Gastrocnemius medialis (tissue), 4 donors: ENCODE results near the gene HERC2. TPM values are rescaled to one million over a fixed set of nuclear protein-coding genes. Genes with fewer than 3 reads are reported as not detected.
"Not testable (repeated sequence)": the region's sequence is repeated elsewhere in the genome, so short reads cannot be mapped to it uniquely, and the experiment has no call there.

Source experiments
- ATAC-seq, 2 donors: fragments of 150-250 bp; one replicate each; pipeline ENCODE4 v1.9.1; 2016
- DNase-seq, 2 donors: peaks; one replicate each; pipeline ENCODE4 v3.0.0-alpha.2; 2019
- H3K27ac ChIP-seq, 4 donors: fragments of 200-600 bp; sonication (generic); 1 replicate in 1 of 4; 2 replicates in 3 of 4; pipeline ENCODE4 v1.5.1; 2016 to 2018; ENCODE audit warnings: mild to moderate bottlenecking in 2 of 4, moderate library complexity in 1 of 4
- H3K27me3 ChIP-seq, 3 donors: fragments of 200-600 bp; sonication (generic) in 2 of 3; 1 replicate in 1 of 3; 2 replicates in 2 of 3; pipeline versions ENCODE4 v1.5.1 to v1.6.0; 2016 to 2019; ENCODE audit warnings: mild to moderate bottlenecking in 1 of 3, moderate library complexity in 1 of 3
- H3K36me3 ChIP-seq, 2 donors: fragments of 200-600 bp; sonication (generic) in 1 of 2; one replicate each; pipeline ENCODE4 v1.5.1; 2017 to 2018
- H3K4me1 ChIP-seq, 2 donors: fragments of 200-600 bp; sonication (generic) in 1 of 2; one replicate each; pipeline ENCODE4 v1.5.1; 2016 to 2017; ENCODE audit warnings: mild to moderate bottlenecking in 2 of 2
- H3K4me3 ChIP-seq, 4 donors: fragments of 200-600 bp; sonication (generic) in 3 of 4; 1 replicate in 1 of 4; 2 replicates in 3 of 4; pipeline ENCODE4 v1.5.1; 2016 to 2019; ENCODE audit warnings: mild to moderate bottlenecking in 2 of 4
- H3K9me3 ChIP-seq, 3 donors: fragments of 200-600 bp; sonication (generic) in 2 of 3; 1 replicate in 1 of 3; 2 replicates in 2 of 3; pipeline ENCODE4 v1.5.1; 2016 to 2019
- POLR2A ChIP-seq, 2 donors: fragments of 450-650 bp; IDR thresholded peaks; one replicate each; pipeline ENCODE4 v1.6.1; 2017; ENCODE audit warnings: antibody characterized with exemption in 2 of 2, mild to moderate bottlenecking in 2 of 2, moderate library complexity in 2 of 2
- in situ Hi-C, 4 donors: fragments of 200-750 bp; cut with MboI; loops; one replicate each; pipeline versions ENCODE4 v1.15.0 to v1.8.0; 2017; ENCODE audit warnings: low sequenced_read_pairs in 4 of 4
- intact Hi-C: fragments of 100-400 bp; cut with DNase I; formaldehyde crosslinking; loops from one replicate; pipeline ENCODE4 v1.15.1; 2023; ENCODE audit warnings: low total_unique reads
- total RNA-seq, 4 donors: library from RNA; depleted of rRNA; stranded (reverse); fragments of >200 nt; gene quantifications; one replicate each; pipeline versions ENCODE4 v1.1.0 to v1.2.3, GENCODE V29; 2016
- TF ChIP-seq, protein P1 (sequence below), 5 experiments: fragments of 450-650 bp in 3 of 5; fragments of 200-600 bp in 2 of 5; sonication (generic) in 2 of 5; IDR thresholded peaks in 4 of 5; conservative IDR thresholded peaks in 1 of 5; 1 replicate in 4 of 5; 2 replicates in 1 of 5; pipeline ENCODE4 v1.5.1; 2016 to 2019; ENCODE audit warnings: antibody characterized with exemption in 5 of 5, mild to moderate bottlenecking in 3 of 5, moderate library complexity in 3 of 5

The HERC2 gene
- total RNA-seq, 4 donors from 2014 or later = 46.8 to 92.7 (median 62.2) TPM

DNA sequence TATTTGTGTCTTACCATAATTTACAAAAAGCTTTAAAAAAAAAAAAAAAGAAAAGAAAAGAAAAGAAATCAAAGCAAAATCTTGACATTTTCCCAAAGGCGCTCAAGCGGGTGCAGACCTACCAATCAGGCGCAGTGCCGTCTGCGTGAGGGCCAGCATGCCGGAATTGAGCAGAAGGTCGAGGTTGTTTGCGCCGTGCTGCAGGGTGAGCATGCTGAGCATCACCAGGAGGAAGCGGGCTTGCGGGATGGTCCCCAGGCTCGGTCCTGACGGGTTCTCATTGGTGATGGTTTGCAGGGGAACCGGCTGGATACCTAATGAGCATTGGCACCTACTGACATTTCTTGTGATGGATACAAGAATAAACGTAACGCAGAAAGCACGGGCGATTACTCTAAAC lies 93.9 kb downstream of the HERC2 start:
- ATAC-seq = no peak
- in situ Hi-C loops = no loop called here
- Histone ChIP-seq H3K27me3 (no peaks in the 10 kb centered on the region), H3K4me3 (no peak overlapping the region), H3K27ac (no peak overlapping the region), H3K36me3 (peaks cover 0 to 22% of the 10 kb centered on the region in 2 donors), H3K4me1 (no peaks in the 10 kb centered on the region), H3K9me3 (no peaks in the 10 kb centered on the region)
- TF ChIP-seq POLR2A (IDR thresholded peaks at IDR 0.05) = no peak
- TF ChIP-seq, protein P1, sequence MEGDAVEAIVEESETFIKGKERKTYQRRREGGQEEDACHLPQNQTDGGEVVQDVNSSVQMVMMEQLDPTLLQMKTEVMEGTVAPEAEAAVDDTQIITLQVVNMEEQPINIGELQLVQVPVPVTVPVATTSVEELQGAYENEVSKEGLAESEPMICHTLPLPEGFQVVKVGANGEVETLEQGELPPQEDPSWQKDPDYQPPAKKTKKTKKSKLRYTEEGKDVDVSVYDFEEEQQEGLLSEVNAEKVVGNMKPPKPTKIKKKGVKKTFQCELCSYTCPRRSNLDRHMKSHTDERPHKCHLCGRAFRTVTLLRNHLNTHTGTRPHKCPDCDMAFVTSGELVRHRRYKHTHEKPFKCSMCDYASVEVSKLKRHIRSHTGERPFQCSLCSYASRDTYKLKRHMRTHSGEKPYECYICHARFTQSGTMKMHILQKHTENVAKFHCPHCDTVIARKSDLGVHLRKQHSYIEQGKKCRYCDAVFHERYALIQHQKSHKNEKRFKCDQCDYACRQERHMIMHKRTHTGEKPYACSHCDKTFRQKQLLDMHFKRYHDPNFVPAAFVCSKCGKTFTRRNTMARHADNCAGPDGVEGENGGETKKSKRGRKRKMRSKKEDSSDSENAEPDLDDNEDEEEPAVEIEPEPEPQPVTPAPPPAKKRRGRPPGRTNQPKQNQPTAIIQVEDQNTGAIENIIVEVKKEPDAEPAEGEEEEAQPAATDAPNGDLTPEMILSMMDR (IDR thresholded peaks at IDR 0.05 in 4 of 5, conservative IDR thresholded peaks at IDR 0.05 in 1 of 5) = no peak
- DNase-seq = no peak
- intact Hi-C loops = no loop called here

DNA sequence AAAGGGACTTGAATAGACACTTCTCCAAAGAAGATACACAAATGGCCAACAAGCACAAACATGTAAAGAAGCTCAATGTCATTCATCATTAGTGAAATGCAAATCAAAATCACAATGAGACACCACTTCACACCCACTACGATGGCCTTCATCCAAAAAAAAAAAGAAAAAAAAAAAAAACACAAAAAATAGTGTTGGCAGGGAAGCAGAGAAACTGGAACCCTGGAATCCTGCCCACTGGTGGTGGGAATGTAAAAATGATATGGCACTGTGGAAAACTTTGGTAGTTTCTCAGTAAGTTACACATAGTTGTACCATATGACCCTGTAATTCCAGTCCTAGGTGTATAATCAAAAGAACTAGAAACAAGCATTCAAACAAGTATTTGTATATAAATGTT lies 94.7 kb downstream of the HERC2 start:
- H3K4me3 ChIP-seq, H3K9me3 ChIP-seq, in situ Hi-C loops, H3K27ac ChIP-seq, H3K27me3 ChIP-seq, DNase-seq, intact Hi-C loops, H3K4me1 ChIP-seq, ATAC-seq: not testable (repeated sequence)
- TF ChIP-seq, protein P1 (IDR thresholded peaks at IDR 0.05 in 4 of 5, conservative IDR thresholded peaks at IDR 0.05 in 1 of 5) = peak in 1 of 5 experiments; percentile 12
- peaks cover 0 to 27% of the 10 kb centered on the region in 2 donors for H3K36me3 ChIP-seq

DNA sequence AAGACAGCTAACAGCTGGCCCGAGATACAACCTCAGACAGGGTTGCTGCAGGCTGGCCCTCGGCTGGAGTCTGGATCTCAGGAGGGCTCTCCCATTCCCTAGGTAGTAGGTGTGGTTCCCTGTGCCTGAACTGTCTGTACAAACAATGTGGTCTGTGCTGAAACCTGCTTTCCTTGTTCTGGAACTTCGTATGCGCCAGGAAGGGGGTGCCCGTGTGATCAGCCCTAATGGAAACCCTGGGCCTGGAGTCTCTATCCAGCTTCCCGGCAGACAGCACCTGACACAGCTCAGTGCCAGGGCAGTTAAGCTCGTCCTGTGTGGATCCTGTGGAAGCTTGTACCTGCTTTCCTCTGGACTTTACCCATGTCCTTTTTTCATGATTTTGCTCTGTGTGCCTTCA lies 99.4 kb downstream of the HERC2 start:
- peaks cover 0 to 46% of the 10 kb centered on the region in 2 donors for H3K36me3 ChIP-seq
- H3K4me3 ChIP-seq, intact Hi-C loops, in situ Hi-C loops, ATAC-seq, H3K27ac ChIP-seq, H3K4me1 ChIP-seq, DNase-seq, H3K9me3 ChIP-seq, H3K27me3 ChIP-seq: not testable (repeated sequence)

DNA sequence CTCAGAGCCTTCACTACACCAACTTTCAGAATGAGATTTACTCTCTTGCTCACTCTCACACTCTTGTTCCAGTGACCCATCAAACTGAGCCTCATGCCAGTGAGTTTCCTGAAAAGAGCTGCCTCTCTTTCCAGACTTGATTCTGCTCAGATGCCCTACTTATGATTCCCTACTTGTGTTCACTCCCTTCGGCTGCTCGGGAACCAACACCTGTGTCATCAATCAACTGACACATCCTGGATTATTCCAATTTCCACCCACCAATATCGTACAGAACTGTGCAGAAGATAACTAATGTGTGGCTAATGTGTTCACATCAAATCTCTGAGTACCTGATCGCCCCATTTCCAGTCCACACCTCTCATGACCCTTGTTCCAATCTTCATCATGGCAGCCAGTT lies 100.3 kb downstream of the HERC2 start:
- peaks cover 0 to 41% of the 10 kb centered on the region in 2 donors for H3K36me3 ChIP-seq
- H3K27ac ChIP-seq, H3K4me1 ChIP-seq, in situ Hi-C loops, H3K27me3 ChIP-seq, H3K9me3 ChIP-seq, ATAC-seq, intact Hi-C loops, H3K4me3 ChIP-seq, DNase-seq: not testable (repeated sequence)

DNA sequence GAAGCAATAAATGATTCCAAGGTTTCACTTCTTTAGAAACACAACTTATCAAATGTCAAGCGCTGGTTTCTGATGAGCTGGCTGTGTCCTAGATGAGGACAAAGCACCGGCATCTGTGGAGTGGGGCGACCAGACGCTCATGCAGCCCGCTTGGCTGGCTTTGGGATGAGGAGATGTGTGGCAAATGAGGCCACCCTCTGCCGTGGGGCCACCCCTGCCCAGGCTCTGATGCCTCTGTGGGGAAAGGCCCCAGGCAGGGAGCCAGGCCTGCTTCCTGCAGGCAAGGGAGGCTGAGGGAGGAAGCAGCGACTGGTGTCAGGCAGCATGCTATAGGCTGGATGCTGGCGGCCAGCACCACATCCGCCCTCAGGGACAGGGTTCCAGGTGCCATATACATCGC lies 102.9 kb downstream of the HERC2 start:
- H3K9me3 ChIP-seq = no peaks in the 10 kb centered on the region
- in situ Hi-C loops (no loop called here), intact Hi-C loops (no loop called here)
- no peak for ATAC-seq
- no peak overlapping the region for H3K27ac ChIP-seq
- no peak for DNase-seq
- no peak for TF ChIP-seq POLR2A (IDR thresholded peaks at IDR 0.05)
- TF ChIP-seq, protein P1 (IDR thresholded peaks at IDR 0.05 in 4 of 5, conservative IDR thresholded peaks at IDR 0.05 in 1 of 5) = no peak
- no peaks in the 10 kb centered on the region for H3K27me3 ChIP-seq
- no peak overlapping the region for H3K4me3 ChIP-seq
- peaks cover 0 to 47% of the 10 kb centered on the region in 2 donors for H3K36me3 ChIP-seq
- no peaks in the 10 kb centered on the region for H3K4me1 ChIP-seq

DNA sequence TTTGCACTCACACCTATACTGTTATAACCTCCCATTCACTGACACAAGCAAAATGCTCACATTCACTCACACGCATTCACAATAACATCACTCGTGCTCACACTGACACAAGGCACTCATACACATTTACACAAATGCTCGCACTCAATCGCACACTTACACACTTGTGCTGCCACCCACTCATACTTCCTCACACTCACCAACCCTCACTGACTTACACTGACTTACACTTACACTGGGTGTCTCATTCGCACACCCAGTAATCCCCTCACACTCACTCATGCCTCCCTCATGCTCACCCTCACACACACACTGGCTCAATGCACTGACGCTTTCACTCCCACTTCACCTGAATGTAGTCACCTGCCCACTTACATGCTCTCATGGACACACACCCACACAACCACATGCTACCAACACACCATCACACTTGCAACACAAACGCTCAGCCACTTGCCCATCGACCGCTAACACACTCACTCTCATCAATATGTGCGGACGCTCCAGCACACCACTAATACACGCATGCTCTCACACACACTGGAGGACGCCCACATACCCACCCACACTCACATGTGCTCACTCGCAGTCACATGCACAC lies 104.9 kb downstream of the HERC2 start:
- DNase-seq, intact Hi-C loops, in situ Hi-C loops, H3K27ac ChIP-seq, H3K9me3 ChIP-seq, H3K4me3 ChIP-seq, H3K27me3 ChIP-seq, ATAC-seq, H3K4me1 ChIP-seq: not testable (repeated sequence)
- H3K36me3 ChIP-seq = peaks cover 0 to 46% of the 10 kb centered on the region in 2 donors

DNA sequence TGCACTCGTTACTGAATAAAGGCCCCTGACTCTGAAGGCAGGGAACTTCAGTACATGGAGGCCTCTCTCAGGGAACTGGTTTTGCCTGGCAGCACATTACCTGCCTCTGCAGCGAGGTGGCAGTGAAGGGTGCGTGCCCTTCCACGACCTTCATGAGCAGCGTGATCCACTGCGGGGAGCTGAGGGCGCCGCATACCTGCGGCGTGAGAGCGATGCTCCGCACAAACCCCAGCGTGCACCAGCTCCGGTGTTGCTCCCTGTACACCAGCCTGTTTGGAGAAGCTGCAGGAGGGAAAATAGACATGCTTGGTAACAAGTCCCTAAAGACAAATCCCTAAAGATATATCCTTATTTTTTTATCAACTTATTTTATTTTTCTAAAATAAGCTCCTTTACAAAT lies 106.5 kb downstream of the HERC2 start:
- H3K4me1 ChIP-seq, ATAC-seq, H3K9me3 ChIP-seq, in situ Hi-C loops, H3K4me3 ChIP-seq, intact Hi-C loops, H3K27ac ChIP-seq, H3K27me3 ChIP-seq, DNase-seq: not testable (repeated sequence)
- H3K36me3 ChIP-seq = peaks cover 0 to 49% of the 10 kb centered on the region in 2 donors

DNA sequence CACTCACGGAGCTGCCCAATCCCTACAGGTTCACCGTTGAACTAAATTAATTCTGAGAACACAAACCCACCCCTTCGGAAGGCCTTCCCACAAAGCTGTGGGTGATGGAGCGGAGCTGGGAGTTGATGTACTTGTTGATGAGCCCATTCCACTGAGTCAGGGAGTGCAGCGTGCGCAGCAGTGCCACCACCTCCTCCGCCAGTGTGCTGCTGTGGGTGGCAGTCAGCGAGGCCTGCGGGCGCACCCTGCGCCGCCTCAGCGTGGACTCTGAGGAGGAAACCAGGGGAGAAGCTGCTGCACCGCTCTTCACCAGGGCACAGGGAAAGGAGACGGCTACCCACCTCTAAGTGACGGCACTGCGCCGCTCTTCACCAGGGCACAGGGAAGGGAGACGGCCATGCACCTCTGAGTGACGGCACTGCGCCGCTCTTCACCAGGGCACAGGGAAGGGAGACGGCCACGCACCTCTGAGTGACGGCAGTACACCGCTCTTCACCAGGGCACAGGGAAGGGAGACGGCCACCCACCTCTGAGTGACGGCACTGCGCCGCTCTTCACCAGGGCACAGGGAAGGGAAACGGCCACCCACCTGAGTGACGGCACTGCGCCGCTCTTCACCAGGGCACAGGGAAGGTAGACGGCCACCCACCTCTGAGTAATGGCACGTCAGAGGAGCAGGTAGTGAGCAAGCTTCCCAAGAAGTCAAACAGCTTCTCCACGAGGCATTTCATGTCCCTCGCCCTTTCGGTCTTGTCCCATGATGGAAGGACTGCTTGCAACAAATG lies 107.8 kb downstream of the HERC2 start:
- intact Hi-C loops, H3K27me3 ChIP-seq, DNase-seq, H3K9me3 ChIP-seq, H3K4me1 ChIP-seq, H3K27ac ChIP-seq, H3K4me3 ChIP-seq, in situ Hi-C loops, ATAC-seq: not testable (repeated sequence)
- peaks cover 0 to 42% of the 10 kb centered on the region in 2 donors for H3K36me3 ChIP-seq

DNA sequence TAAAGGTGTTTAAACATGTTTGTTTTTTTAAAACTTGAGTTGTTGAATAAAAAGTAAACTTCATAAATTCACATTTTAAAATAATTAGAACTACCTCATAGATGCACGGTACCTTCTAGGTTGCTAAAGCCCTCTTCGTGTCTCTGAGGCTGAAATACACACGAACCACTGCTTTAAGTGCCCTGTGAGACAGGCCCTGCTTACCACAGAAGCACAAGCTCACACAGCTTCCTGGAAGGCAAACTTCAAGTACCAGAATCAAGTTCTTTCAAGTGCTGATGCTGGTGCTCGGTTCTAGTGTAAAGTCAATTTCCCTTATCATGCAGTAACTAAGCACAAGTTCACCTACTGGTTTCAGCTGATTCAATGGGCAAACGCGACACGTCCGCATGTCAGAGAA lies 108.6 kb downstream of the HERC2 start:
- in situ Hi-C loops, H3K9me3 ChIP-seq, ATAC-seq, H3K4me1 ChIP-seq, H3K27ac ChIP-seq, intact Hi-C loops, H3K4me3 ChIP-seq, DNase-seq, H3K27me3 ChIP-seq: not testable (repeated sequence)
- peaks cover 0 to 34% of the 10 kb centered on the region in 2 donors for H3K36me3 ChIP-seq
